ENCODE data around the gene CYTH4. TPM values are rescaled to one million over a fixed set of nuclear protein-coding genes. Genes with fewer than 3 reads are reported as not detected.

Gene CYTH4
- total and polyA plus RNA-seq, 2 experiments from 2014 or later, result not detected

- DNase-seq (ENCODE audit: low spot score), result no peak
Observed at GRCh38 chr22:37242395-37242918, 39.9 kb upstream of the CYTH4 start.

More at GRCh38 chr22:37242395-37242918, 39.9 kb upstream of the CYTH4 start:
- H3K4me3 ChIP-seq, result no peak overlapping the region
- H3K27ac ChIP-seq (ENCODE audit: low read depth), result no peak overlapping the region
- Mint-ChIP-seq H3K4me3 (no peak overlapping the region), H3K36me3 (ENCODE audit: low read depth) (no peaks in the 10 kb centered on the region), H3K4me1 (peaks cover 21% of the 10 kb centered on the region), H3K27me3 (ENCODE audit: insufficient read depth, low read depth, poor library complexity) (peaks cover 18% of the 10 kb centered on the region), H3K9me3 (no peaks in the 10 kb centered on the region), H3K27ac (no peak overlapping the region)
- no peaks in the 10 kb centered on the region for H3K9me2 ChIP-seq (ENCODE audit: insufficient read depth)
- H3K4me1 ChIP-seq (ENCODE audit: insufficient read depth), result peaks cover 7% of the 10 kb centered on the region; the same call in 1 of the 2 replicates
- H3K79me2 ChIP-seq (replicated peaks; ENCODE audit: insufficient read depth), result no peaks in the 10 kb centered on the region
- H3K36me3 ChIP-seq (ENCODE audit: insufficient read depth), result no peaks in the 10 kb centered on the region
- H4K20me1 ChIP-seq (replicated peaks; ENCODE audit: insufficient read depth), result no peaks in the 10 kb centered on the region
- ATAC-seq, result no peak
- no peak overlapping the region for H2AFZ ChIP-seq
- no peaks in the 10 kb centered on the region for H3F3A ChIP-seq (replicated peaks; ENCODE audit: low read depth)
- TF ChIP-seq EZH2phosphoT487 (IDR thresholded peaks at IDR 0.05; ENCODE audit: unreplicated experiment) (no peak), JUNB (IDR thresholded peaks at IDR 0.05; ENCODE audit: unreplicated experiment) (no peak), ZNF331 (CRISPR knock-in tag; IDR thresholded peaks at IDR 0.05; ENCODE audit: low read depth) (no peak), ETS1 (IDR thresholded peaks at IDR 0.05) (no peak), NANOG (IDR thresholded peaks at IDR 0.05; ENCODE audit: borderline replicate concordance) (no peak), POLR2AphosphoS5 (IDR thresholded peaks at IDR 0.05; ENCODE audit: low read depth) (no peak), EZH2 (IDR thresholded peaks at IDR 0.05; ENCODE audit: low read depth, unreplicated experiment) (no peak), ZNF462 (CRISPR knock-in tag; IDR thresholded peaks at IDR 0.05) (no peak), REST (IDR thresholded peaks at IDR 0.05; ENCODE audit: unreplicated experiment) (no peak), ZNF114 (CRISPR knock-in tag; IDR thresholded peaks at IDR 0.05) (no peak), CREB1 (CRISPR knock-in tag; IDR thresholded peaks at IDR 0.05; ENCODE audit: low read depth) (no peak), STAT1 (IDR thresholded peaks at IDR 0.05; ENCODE audit: unreplicated experiment) (no peak), CTCF (conservative IDR thresholded peaks at IDR 0.05; ENCODE audit: low read depth in 2 of 2) (no peak)
- no peak overlapping the region for H3K4me2 ChIP-seq
- no peaks in the 10 kb centered on the region for H3K27me3 ChIP-seq (ENCODE audit: insufficient read depth)

Data from GM23338 (cell line).